GM23338 (cell line): ENCODE measurements around the gene LTV1. TPM values are rescaled to one million over a fixed set of nuclear protein-coding genes. Genes with fewer than 3 reads are reported as not detected.

Source experiments
- ATAC-seq: fragments of 200-7000 bp; cut with Tn5 transposase; 3 replicates; pipeline ENCODE4 v1.9.1; 2020
- DNase-seq: peaks from one replicate; pipeline ENCODE4 v3.0.0-alpha.2; 2015; ENCODE audit warnings: low spot score
- H2AFZ ChIP-seq: fragments of 200-600 bp; sonication (generic); 2 replicates; pipeline ENCODE4 v1.8.0; 2016; ENCODE audit warnings: antibody characterized with exemption, mild to moderate bottlenecking, moderate library complexity
- H3F3A ChIP-seq: fragments of 200-600 bp; sonication (generic); replicated peaks from 2 replicates; pipeline ENCODE4 v1.8.0; 2017; ENCODE audit warnings: antibody characterized with exemption, mixed run types, low read depth
- H3K27ac ChIP-seq: fragments of 200-600 bp; sonication (generic); 2 replicates; pipeline ENCODE4 v1.6.1; 2016; ENCODE audit warnings: low read depth
- H3K27me3 ChIP-seq: fragments of 200-600 bp; sonication (generic); 2 replicates; pipeline ENCODE4 v1.8.0; 2016; ENCODE audit warnings: mild to moderate bottlenecking, mixed run types, moderate library complexity; ENCODE audit not compliant: insufficient read depth
- H3K36me3 ChIP-seq: fragments of 200-600 bp; sonication (generic); 2 replicates; pipeline ENCODE4 v1.8.0; 2016; ENCODE audit warnings: mild to moderate bottlenecking; ENCODE audit not compliant: insufficient read depth
- H3K4me1 ChIP-seq: fragments of 200-600 bp; sonication (generic); 2 replicates; pipeline ENCODE4 v1.8.0; 2016; ENCODE audit warnings: mild to moderate bottlenecking, moderate library complexity; ENCODE audit not compliant: insufficient read depth
- H3K4me2 ChIP-seq: fragments of 200-600 bp; sonication (generic); 2 replicates; pipeline ENCODE4 v1.7.1; 2017; ENCODE audit warnings: mixed run types
- H3K4me3 ChIP-seq: fragments of 200-600 bp; sonication (generic); 2 replicates; pipeline ENCODE4 v1.6.1; 2016; ENCODE audit warnings: mixed run types
- H3K79me2 ChIP-seq: fragments of 200-600 bp; sonication (generic); replicated peaks from 2 replicates; pipeline ENCODE4 v1.8.0; 2017; ENCODE audit warnings: mild to moderate bottlenecking; ENCODE audit not compliant: insufficient read depth
- H3K9me2 ChIP-seq: fragments of 200-600 bp; sonication (generic); 2 replicates; pipeline ENCODE4 v1.8.0; 2017; ENCODE audit not compliant: insufficient read depth
- H4K20me1 ChIP-seq: fragments of 200-600 bp; sonication (generic); replicated peaks from 2 replicates; pipeline ENCODE4 v1.8.0; 2017; ENCODE audit warnings: mild to moderate bottlenecking; ENCODE audit not compliant: insufficient read depth
- H3K27ac Mint-ChIP-seq: 2 replicates; pipeline ENCODE4 v1.8.0; 2020; ENCODE audit warnings: inconsistent platforms, mild to moderate bottlenecking, moderate library complexity, mixed read lengths
- H3K27me3 Mint-ChIP-seq: 3 replicates; pipeline ENCODE4 v1.8.0; 2022; ENCODE audit warnings: low read depth, mild to moderate bottlenecking, moderate library complexity, mixed read lengths, inconsistent platforms; ENCODE audit not compliant: insufficient read depth, poor library complexity
- H3K36me3 Mint-ChIP-seq: 3 replicates; pipeline ENCODE4 v1.8.0; 2021; ENCODE audit warnings: low read depth, mild to moderate bottlenecking, inconsistent platforms, moderate library complexity, mixed read lengths
- H3K4me1 Mint-ChIP-seq: 3 replicates; pipeline ENCODE4 v1.8.0; 2020; ENCODE audit warnings: mild to moderate bottlenecking, inconsistent platforms, mixed read lengths
- H3K4me3 Mint-ChIP-seq: 3 replicates; pipeline ENCODE4 v1.8.0; 2021; ENCODE audit warnings: moderate library complexity, mild to moderate bottlenecking, inconsistent platforms, mixed read lengths
- H3K9me3 Mint-ChIP-seq: 3 replicates; pipeline ENCODE4 v1.8.0; 2020; ENCODE audit warnings: moderate library complexity, mild to moderate bottlenecking, inconsistent platforms, mixed read lengths
- CREB1 ChIP-seq: fragments of 250-450 bp; sonication (Bioruptor Pico); IDR thresholded peaks from 2 replicates; pipeline ENCODE4 v1.5.0; 2020; ENCODE audit warnings: low read depth, mild to moderate bottlenecking, moderate library complexity
- EZH2 ChIP-seq: fragments of 200-600 bp; sonication (generic); IDR thresholded peaks from one replicate; pipeline ENCODE4 v1.8.0; 2017; ENCODE audit warnings: antibody characterized with exemption, mild to moderate bottlenecking, low read depth; ENCODE audit not compliant: unreplicated experiment
- EZH2phosphoT487 ChIP-seq: fragments of 200-600 bp; sonication (generic); IDR thresholded peaks from one replicate; pipeline ENCODE4 v1.8.1; 2018; ENCODE audit warnings: antibody characterized with exemption; ENCODE audit not compliant: unreplicated experiment
- JUNB ChIP-seq: IDR thresholded peaks from one replicate; pipeline ENCODE4 v1.6.1; 2016; ENCODE audit warnings: antibody characterized with exemption; ENCODE audit not compliant: unreplicated experiment
- NANOG ChIP-seq: IDR thresholded peaks from 2 replicates; pipeline ENCODE4 v1.6.1; 2016; ENCODE audit warnings: antibody characterized with exemption, borderline replicate concordance
- POLR2AphosphoS5 ChIP-seq: IDR thresholded peaks from 2 replicates; pipeline ENCODE4 v1.6.1; 2016; ENCODE audit warnings: antibody characterized with exemption, low read depth
- STAT1 ChIP-seq: IDR thresholded peaks from one replicate; pipeline ENCODE4 v1.6.1; 2016; ENCODE audit warnings: antibody characterized with exemption; ENCODE audit not compliant: unreplicated experiment
- ZNF114 ChIP-seq: fragments of 250-450 bp; sonication (Bioruptor Pico); IDR thresholded peaks from 2 replicates; pipeline ENCODE4 v1.5.0; 2020; ENCODE audit warnings: mild to moderate bottlenecking, moderate library complexity
- ZNF331 ChIP-seq: fragments of 250-450 bp; sonication (Bioruptor Pico); IDR thresholded peaks from 2 replicates; pipeline ENCODE4 v1.5.0; 2020; ENCODE audit warnings: low read depth, mild to moderate bottlenecking, moderate library complexity
- polyA plus RNA-seq: library from polyadenylated mRNA; unstranded; fragments of >200 nt; fragmentation: Nextera tagmentation; extraction: Ambion mirVana; gene quantifications from 2 replicates; pipeline ENCODE4 v1.2.1, GENCODE V29; 2016
- total RNA-seq: library from RNA; depleted of rRNA; stranded (reverse); fragments of >200 nt; shearing (Covaris generic); gene quantifications from 2 replicates; pipeline ENCODE4 v1.2.3, GENCODE V29; 2014
- TF ChIP-seq, protein P1 (sequence below): IDR thresholded peaks from one replicate; pipeline ENCODE4 v1.6.1; 2018; ENCODE audit warnings: antibody characterized with exemption; ENCODE audit not compliant: unreplicated experiment
- TF ChIP-seq, protein P2 (sequence below): fragments of 250-450 bp; sonication (Bioruptor Pico); IDR thresholded peaks from 2 replicates; pipeline ENCODE4 v1.5.0; 2020; ENCODE audit warnings: mild to moderate bottlenecking, moderate library complexity
- TF ChIP-seq, protein P3 (sequence below): IDR thresholded peaks from 2 replicates; pipeline ENCODE4 v1.6.1; 2016; ENCODE audit warnings: antibody characterized with exemption
- TF ChIP-seq, protein P4 (sequence below), 2 experiments: fragments of 200-600 bp in 1 of 2; sonication (generic) in 1 of 2; conservative IDR thresholded peaks; 2 replicates each; pipeline versions ENCODE4 v1.5.1 to v1.6.1; 2016 to 2017; ENCODE audit warnings: antibody characterized with exemption in 2 of 2, low read depth in 2 of 2, mild to moderate bottlenecking in 2 of 2, moderate library complexity in 1 of 2

LTV1 gene
- total and polyA plus RNA-seq, 2 experiments from 2014 or later, result 36.5 to 72.4 TPM

DNA sequence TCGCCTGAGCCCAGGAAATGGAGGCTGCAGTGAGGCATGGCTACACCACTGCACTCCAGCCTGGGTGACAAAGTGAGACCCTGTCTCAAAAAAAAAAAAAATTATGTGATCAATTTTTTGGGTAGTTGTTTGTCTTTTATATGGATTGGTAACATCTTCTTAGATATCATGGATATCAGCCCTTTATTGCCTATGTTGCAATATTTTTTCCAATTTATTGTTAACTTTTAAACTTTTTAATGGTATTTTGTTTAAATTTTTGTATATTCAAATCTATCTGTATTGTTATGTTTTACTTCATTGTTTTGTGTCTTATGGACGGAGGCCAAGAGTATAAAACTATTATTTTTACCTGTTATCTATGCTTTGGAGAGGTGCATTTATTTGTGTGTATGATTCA, 32.4 kb upstream of the LTV1 start:
- no peaks in the 10 kb centered on the region for H3F3A ChIP-seq
- no peaks in the 10 kb centered on the region for H3K27me3 ChIP-seq
- Mint-ChIP-seq H3K36me3 (peaks cover 25% of the 10 kb centered on the region), H3K9me3 (no peaks in the 10 kb centered on the region), H3K27ac (no peak overlapping the region), H3K4me3 (no peak overlapping the region), H3K4me1 (no peaks in the 10 kb centered on the region), H3K27me3 (peaks cover 2% of the 10 kb centered on the region)
- TF ChIP-seq, protein P1, sequence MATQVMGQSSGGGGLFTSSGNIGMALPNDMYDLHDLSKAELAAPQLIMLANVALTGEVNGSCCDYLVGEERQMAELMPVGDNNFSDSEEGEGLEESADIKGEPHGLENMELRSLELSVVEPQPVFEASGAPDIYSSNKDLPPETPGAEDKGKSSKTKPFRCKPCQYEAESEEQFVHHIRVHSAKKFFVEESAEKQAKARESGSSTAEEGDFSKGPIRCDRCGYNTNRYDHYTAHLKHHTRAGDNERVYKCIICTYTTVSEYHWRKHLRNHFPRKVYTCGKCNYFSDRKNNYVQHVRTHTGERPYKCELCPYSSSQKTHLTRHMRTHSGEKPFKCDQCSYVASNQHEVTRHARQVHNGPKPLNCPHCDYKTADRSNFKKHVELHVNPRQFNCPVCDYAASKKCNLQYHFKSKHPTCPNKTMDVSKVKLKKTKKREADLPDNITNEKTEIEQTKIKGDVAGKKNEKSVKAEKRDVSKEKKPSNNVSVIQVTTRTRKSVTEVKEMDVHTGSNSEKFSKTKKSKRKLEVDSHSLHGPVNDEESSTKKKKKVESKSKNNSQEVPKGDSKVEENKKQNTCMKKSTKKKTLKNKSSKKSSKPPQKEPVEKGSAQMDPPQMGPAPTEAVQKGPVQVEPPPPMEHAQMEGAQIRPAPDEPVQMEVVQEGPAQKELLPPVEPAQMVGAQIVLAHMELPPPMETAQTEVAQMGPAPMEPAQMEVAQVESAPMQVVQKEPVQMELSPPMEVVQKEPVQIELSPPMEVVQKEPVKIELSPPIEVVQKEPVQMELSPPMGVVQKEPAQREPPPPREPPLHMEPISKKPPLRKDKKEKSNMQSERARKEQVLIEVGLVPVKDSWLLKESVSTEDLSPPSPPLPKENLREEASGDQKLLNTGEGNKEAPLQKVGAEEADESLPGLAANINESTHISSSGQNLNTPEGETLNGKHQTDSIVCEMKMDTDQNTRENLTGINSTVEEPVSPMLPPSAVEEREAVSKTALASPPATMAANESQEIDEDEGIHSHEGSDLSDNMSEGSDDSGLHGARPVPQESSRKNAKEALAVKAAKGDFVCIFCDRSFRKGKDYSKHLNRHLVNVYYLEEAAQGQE, result no peak
- TF ChIP-seq JUNB (no peak), ZNF114 (CRISPR knock-in tag) (no peak), CREB1 (CRISPR knock-in tag) (no peak), POLR2AphosphoS5 (no peak), EZH2 (no peak), EZH2phosphoT487 (no peak), STAT1 (no peak), NANOG (no peak), ZNF331 (CRISPR knock-in tag) (no peak)
- TF ChIP-seq, protein P2, sequence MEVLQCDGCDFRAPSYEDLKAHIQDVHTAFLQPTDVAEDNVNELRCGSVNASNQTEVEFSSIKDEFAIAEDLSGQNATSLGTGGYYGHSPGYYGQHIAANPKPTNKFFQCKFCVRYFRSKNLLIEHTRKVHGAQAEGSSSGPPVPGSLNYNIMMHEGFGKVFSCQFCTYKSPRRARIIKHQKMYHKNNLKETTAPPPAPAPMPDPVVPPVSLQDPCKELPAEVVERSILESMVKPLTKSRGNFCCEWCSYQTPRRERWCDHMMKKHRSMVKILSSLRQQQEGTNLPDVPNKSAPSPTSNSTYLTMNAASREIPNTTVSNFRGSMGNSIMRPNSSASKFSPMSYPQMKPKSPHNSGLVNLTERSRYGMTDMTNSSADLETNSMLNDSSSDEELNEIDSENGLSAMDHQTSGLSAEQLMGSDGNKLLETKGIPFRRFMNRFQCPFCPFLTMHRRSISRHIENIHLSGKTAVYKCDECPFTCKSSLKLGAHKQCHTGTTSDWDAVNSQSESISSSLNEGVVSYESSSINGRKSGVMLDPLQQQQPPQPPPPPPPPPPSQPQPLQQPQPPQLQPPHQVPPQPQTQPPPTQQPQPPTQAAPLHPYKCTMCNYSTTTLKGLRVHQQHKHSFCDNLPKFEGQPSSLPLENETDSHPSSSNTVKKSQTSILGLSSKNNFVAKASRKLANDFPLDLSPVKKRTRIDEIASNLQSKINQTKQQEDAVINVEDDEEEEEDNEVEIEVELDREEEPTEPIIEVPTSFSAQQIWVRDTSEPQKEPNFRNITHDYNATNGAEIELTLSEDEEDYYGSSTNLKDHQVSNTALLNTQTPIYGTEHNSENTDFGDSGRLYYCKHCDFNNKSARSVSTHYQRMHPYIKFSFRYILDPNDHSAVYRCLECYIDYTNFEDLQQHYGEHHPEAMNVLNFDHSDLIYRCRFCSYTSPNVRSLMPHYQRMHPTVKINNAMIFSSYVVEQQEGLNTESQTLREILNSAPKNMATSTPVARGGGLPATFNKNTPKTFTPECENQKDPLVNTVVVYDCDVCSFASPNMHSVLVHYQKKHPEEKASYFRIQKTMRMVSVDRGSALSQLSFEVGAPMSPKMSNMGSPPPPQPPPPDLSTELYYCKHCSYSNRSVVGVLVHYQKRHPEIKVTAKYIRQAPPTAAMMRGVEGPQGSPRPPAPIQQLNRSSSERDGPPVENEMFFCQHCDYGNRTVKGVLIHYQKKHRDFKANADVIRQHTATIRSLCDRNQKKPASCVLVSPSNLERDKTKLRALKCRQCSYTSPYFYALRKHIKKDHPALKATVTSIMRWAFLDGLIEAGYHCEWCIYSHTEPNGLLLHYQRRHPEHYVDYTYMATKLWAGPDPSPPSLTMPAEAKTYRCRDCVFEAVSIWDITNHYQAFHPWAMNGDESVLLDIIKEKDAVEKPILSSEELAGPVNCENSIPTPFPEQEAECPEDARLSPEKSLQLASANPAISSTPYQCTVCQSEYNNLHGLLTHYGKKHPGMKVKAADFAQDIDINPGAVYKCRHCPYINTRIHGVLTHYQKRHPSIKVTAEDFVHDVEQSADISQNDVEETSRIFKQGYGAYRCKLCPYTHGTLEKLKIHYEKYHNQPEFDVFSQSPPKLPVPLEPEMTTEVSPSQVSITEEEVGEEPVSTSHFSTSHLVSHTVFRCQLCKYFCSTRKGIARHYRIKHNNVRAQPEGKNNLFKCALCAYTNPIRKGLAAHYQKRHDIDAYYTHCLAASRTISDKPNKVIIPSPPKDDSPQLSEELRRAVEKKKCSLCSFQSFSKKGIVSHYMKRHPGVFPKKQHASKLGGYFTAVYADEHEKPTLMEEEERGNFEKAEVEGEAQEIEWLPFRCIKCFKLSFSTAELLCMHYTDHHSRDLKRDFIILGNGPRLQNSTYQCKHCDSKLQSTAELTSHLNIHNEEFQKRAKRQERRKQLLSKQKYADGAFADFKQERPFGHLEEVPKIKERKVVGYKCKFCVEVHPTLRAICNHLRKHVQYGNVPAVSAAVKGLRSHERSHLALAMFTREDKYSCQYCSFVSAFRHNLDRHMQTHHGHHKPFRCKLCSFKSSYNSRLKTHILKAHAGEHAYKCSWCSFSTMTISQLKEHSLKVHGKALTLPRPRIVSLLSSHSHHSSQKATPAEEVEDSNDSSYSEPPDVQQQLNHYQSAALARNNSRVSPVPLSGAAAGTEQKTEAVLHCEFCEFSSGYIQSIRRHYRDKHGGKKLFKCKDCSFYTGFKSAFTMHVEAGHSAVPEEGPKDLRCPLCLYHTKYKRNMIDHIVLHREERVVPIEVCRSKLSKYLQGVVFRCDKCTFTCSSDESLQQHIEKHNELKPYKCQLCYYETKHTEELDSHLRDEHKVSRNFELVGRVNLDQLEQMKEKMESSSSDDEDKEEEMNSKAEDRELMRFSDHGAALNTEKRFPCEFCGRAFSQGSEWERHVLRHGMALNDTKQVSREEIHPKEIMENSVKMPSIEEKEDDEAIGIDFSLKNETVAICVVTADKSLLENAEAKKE (CRISPR knock-in tag), result no peak
- TF ChIP-seq, protein P3, sequence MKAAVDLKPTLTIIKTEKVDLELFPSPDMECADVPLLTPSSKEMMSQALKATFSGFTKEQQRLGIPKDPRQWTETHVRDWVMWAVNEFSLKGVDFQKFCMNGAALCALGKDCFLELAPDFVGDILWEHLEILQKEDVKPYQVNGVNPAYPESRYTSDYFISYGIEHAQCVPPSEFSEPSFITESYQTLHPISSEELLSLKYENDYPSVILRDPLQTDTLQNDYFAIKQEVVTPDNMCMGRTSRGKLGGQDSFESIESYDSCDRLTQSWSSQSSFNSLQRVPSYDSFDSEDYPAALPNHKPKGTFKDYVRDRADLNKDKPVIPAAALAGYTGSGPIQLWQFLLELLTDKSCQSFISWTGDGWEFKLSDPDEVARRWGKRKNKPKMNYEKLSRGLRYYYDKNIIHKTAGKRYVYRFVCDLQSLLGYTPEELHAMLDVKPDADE, result no peak
- TF ChIP-seq, protein P4, sequence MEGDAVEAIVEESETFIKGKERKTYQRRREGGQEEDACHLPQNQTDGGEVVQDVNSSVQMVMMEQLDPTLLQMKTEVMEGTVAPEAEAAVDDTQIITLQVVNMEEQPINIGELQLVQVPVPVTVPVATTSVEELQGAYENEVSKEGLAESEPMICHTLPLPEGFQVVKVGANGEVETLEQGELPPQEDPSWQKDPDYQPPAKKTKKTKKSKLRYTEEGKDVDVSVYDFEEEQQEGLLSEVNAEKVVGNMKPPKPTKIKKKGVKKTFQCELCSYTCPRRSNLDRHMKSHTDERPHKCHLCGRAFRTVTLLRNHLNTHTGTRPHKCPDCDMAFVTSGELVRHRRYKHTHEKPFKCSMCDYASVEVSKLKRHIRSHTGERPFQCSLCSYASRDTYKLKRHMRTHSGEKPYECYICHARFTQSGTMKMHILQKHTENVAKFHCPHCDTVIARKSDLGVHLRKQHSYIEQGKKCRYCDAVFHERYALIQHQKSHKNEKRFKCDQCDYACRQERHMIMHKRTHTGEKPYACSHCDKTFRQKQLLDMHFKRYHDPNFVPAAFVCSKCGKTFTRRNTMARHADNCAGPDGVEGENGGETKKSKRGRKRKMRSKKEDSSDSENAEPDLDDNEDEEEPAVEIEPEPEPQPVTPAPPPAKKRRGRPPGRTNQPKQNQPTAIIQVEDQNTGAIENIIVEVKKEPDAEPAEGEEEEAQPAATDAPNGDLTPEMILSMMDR (conservative IDR thresholded peaks at IDR 0.05; ENCODE audit: low read depth in 2 of 2), result no peak
- H3K4me1 ChIP-seq, result no peaks in the 10 kb centered on the region
- no peak for DNase-seq
- no peak for ATAC-seq
- H3K4me3 ChIP-seq, result no peak overlapping the region
- no peak overlapping the region for H3K4me2 ChIP-seq
- no peaks in the 10 kb centered on the region for H3K79me2 ChIP-seq
- no peak overlapping the region for H2AFZ ChIP-seq
- no peaks in the 10 kb centered on the region for H4K20me1 ChIP-seq
- peaks cover 6% of the 10 kb centered on the region; the same call in 1 of the 2 replicates for H3K9me2 ChIP-seq
- H3K36me3 ChIP-seq, result peaks cover 3% of the 10 kb centered on the region; the same call in 1 of the 2 replicates
- H3K27ac ChIP-seq, result no peak overlapping the region
